GM21360 (cell line): Measurements from ENCODE around the gene KIAA1328.
"Not testable (repeated sequence)": the region's sequence is repeated elsewhere in the genome, so short reads cannot be mapped to it uniquely, and the experiment has no call there.

Experiments used
- ATAC-seq: cut with Tn5 transposase; IDR thresholded peaks from one replicate; pipeline ENCODE4 v1.9.1; 2021; ENCODE audit warnings: mild to moderate bottlenecking, moderate library complexity; ENCODE audit not compliant: unreplicated experiment

Gene KIAA1328

DNA sequence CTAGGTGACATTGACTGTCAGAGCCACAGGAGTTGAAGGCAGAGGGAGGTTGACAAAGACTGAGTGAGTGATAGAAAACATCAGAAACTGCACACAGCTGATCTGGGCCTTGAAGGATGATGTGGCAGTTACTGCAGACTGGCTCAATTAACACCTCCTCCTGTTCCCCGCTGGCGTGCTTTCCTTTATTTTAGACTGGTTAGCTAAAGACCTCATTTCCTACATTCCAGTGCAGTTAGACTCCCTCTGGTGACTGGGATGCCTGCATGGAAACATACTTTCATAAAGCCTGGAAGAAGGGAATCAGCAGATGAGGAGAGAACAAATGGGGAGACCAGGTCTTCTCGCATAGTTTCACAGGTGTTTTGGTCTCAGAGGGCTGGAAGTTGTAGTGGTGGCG, 7.2 kb upstream of the KIAA1328 start:
- ATAC-seq = no peak

DNA sequence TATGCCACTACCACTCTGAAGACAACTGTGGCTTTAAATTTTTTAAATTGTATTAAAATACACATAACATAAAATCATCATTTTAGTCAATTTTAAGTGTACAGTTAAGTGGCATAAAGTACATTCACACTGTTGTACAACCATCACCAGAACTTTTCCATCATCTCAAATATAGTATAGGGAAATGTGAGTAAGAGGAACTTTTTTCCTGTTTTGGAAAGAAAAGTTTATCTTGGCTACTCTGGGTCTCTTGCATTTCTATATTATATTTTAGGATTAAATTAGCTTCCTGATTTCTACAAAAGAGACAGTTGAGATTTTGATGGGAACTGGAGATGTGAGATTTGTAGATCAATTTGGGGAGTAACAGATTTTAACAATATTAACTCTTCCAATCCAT, 3.4 kb upstream of the KIAA1328 start:
- no peak for ATAC-seq

DNA sequence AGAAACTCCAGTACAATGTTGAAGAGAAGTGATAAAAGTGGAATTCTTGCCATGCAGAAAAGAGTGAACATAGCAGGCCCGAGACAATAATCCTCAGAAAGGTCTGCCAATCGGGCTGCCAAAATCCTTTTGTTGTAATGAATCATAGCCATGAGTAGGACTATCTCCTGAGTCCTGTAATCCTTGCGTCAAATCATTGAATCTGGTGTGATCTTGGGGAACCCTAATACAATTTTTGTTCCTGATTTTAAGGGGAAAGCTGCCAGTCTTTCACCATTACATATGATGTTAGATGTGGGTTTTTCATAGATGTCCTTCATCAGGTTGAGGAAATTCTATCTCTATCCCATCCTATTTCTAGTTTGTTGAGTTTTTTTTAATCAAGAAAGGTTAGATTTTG, 2.4 kb upstream of the KIAA1328 start:
- ATAC-seq = no peak

GRCh38 chr18:36828157-36828629, 734 bp upstream of the KIAA1328 start:
- no peak for ATAC-seq

DNA sequence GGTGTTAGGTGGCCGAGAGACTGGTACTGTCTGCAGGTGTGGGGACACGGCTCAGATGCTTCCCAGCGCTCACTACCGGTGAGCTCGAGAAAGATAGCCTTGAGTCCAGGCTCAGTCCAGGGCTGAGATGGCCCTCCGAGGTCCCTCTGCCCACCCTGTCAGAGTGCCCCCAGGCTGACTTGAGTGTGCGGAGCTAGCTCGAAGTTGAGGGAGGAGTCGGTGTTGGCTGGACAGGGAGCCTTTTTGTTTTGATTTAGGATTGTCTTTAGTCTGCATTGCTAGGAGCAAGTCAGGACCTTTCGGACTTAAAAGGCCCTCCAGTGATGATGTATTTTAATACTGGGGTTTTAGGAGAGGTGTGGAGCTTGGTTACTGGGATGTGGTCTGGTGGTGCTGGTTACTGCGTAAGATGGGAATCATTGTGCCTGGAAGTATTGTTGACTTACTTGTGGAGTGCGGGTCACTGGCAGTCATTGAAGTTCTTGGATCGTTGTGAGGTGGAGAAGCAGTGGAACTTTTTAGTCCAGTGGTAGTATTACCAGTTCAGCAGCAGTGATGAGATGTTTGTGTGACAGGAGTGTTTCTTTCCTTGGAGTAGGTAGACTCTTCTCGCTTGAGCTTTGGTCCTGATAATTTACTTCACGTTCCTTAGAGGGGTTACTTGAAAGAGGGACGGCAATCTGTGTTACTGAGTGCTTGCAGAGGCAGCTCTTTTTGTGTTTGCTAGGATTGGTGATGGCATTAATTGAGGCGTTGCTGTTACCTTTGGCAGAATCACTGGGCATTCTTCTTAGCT, 633 bp downstream of the KIAA1328 start:
- ATAC-seq = no peak

DNA sequence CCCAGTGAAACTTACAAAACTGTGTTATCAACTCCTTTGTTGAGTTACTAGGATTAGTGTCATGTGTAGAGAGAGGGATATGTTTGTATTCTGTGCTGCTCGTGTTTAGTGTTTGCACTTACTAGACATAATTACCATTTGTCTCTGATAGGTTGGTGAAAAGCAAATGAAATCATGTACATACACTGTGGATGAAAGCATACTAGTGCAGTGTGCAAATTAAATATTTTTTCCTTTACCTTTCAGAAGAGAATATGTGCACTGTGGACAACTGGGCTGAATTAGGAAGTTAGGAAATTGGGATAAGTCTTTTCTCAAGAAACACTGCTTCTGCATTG, 1.2 kb downstream of the KIAA1328 start:
- ATAC-seq = no peak

DNA sequence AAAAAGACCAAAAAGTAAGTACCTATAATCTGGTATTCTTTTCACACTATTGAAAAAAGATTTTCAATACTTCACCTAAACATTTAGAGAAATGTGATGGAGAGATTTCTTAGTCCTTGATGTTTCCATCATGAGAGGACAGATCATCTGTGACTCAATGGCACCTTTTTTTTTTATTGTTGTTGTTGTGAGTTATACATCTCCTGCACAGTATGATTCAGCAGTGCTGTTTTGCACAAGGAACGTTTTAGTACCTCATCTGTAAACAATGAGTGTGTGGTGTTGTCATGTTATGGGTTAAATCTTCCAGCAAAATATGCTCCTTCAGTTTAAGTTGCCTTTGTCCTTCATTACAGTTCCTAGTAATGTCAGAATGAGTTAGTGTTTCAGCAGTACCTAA, 2.2 kb downstream of the KIAA1328 start:
- no peak for ATAC-seq

DNA sequence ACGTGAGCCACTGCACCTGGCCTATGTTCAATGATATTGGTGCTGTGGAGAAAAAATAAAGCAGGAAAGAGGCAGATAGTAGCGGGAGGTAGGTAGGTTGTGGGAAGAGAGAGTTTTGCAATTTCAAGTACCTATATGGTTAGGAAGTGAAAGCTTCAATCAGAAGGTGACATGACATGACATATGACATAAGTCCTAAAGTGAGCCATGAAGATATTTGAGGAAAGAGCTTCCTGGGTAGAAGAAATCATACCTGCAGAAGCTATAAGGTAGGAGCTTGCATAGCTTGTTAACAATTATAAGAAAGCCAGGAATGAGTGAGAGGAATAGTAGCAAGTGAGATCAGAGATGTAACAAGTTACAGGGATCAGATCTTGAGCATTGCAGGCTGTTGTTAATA, 4.2 kb downstream of the KIAA1328 start:
- ATAC-seq = no peak

DNA sequence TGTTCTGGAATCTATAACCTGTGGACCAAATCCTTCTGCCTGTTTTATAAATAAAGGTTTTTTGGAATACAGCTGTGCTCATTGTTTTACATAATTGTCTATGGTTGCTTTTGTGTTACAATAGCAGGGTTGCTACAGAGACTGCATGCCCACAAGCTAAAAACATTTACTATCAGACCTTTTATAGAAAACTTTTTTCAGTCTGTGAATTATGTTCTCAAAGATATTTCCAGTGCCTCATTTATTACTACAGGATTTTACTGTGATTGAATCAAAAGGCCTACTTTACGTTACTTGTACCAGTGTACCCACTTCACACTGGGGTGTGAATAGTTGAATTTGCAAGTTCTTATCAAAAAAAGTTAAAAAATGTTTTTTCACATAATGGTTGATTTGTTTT, 7.0 kb downstream of the KIAA1328 start:
- no peak for ATAC-seq

DNA sequence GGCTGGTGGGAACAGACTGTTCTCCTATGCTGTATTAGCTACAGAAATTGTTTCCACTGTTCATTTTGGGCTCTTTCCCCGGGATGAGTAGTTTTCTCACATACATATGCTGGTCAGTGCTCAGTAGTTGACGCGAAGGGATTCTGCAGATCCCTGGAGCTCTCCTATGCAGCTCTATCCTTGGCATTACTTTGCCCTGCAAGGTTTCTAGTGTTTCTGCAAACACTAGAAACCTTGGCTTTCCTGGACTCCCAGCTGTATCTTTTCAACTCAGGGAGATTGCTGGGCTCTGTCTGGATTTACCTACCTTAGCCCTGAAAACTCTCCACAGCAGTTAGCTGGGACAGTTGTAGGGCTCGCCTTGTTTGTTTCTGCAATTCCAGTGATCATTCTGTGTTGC, 10.9 kb downstream of the KIAA1328 start:
- no peak for ATAC-seq

GRCh38 chr18:36843199-36843598, 14.3 kb downstream of the KIAA1328 start:
- no peak for ATAC-seq

GRCh38 chr18:36843784-36844183, 14.9 kb downstream of the KIAA1328 start:
- no peak for ATAC-seq

- no peak for ATAC-seq
Observed at GRCh38 chr18:36848609-36849008, 19.7 kb downstream of the KIAA1328 start.

DNA sequence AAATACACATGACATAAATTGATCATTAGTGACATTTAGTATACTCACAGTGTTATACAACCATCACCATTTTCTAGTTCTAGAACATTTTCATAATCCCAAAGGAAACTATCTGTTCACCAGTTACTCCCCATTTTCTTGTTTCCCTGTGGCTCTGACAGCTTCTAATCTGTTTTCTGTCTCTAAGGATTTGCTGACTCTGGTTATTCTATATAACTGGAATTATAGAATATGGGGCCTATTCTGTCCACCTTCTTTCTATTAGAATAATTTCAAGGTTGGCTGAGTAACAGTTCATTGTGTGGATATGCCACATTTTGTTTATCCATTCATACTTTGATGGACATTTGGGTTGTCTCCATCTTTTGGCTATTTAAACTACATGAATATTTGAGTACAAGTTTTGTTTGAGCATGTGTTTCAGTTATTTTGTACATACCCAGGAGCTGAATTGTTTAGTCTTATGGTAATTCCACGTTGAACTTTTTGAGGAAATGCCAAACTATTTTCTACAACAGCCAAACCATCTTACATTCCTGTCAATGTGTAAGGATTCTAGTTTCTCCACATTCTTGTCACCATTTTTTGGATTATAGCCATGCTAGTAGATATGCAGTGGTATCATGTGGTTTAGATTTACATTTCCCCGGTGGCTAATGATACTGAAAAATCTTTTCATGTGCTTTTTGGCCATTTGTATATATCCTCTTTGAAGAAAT, 20.5 kb downstream of the KIAA1328 start:
- ATAC-seq = no peak

DNA sequence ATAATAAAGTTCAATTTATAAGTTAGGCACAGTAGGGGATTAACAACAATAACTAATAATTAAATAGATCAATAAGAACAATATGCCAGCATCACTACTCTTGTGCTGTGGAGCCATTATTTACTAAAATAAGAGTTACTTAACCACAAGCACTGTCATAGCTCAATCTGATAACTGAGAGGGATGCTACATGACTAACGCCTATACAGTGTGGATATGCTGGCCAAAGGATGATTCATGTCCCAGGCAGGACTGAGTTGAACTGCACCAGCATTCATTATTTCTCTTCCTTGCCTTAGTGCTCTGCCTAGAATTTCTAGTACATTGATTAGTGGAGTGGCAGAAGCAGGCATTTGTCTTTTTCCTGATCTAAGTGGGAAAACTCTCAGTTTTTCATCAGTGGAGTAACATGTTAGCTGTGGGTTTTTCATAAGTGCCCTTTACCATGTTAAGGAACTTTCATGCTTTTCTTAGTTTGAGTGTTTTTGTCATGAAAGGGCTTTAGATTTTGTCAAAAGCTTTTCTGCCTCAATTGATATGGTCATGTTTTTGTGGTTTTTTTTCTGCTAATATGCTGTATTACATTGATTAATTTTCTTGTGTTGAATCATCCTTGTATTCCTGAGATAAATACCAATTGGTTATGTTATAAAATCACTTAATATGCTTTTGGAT, 21.7 kb downstream of the KIAA1328 start:
- ATAC-seq = no peak

DNA sequence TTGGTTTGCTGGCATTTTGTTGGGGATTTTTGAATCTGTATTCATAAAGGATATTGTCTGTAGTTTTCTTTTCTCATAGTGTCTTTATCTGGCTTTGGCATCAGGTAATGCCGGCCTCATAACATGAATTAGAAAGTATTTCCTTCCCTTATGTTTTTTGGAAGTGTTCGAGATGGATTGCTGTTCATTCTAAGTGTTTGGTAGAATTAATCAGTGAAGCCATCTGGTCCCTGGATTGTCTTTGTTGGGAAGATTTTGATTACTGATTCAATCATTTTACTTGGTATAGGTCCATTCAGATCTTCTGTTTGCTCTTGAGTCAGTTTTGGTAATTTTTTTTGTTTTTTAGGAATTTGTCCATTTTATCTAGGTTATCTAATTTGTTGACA, 22.3 kb downstream of the KIAA1328 start:
- ATAC-seq = no peak

DNA sequence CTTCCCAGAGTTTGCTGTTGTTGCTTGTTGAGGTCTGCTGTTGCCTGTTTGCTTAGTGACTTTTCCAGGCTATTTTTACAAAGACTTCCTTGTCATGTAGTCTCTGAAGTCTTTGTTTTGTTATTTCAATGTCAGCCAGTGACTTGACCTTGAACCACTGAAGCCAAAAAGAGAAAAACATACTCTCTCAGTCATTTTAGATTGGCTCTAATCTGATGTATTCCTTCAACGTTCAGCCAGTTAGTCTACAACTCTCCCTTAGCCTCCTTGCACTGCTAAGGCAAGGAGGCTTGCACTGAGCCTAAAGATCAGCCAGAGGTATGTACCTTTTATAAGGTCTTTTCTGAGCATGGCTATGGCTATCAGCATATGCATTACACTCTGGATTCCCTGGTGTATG, 27.9 kb downstream of the KIAA1328 start:
- ATAC-seq = no peak

GRCh38 chr18:36862182-36862581, 33.3 kb downstream of the KIAA1328 start:
- ATAC-seq = no peak

- ATAC-seq = no peak
Observed at GRCh38 chr18:36867056-36867455, 38.1 kb downstream of the KIAA1328 start.

DNA sequence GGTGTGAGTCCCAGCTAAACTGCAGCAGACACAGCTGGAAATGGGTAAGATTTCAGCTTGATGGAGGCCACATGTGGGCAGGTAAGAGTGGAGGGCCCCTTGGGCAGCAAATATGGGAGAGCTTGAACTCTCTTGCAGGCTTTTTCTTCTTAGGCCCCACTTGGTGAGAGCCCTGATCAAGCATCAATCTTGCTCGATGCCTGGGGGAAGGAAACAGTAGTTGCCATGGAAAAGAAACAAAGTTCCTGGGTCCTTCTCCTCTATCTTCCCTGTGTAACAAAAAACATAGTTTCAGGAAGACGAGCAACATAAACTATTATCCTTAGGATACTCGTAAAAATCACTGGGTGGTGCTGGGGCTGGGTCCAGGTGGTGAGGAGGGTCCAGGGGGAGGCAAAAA, 42.9 kb downstream of the KIAA1328 start:
- no peak for ATAC-seq

DNA sequence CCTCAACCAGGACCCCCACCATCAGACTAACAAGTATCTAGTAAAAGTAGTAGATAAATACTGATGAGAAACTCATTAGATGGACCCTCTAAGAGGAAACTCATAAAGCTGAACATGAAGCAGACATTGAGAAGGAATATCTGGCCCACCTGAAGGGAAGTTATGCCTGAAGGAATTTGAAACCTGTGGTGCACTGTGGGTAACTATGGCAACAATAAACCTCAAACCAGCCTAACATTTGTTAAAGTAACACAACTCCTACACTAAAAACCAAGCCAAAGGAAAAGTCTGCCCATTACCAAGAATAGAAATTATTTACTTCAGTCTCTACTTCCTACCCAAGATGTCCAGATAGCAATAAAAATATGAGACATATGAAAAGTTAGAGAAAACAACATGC, 43.4 kb downstream of the KIAA1328 start:
- ATAC-seq = no peak

GRCh38 chr18:36873826-36874225, 44.9 kb downstream of the KIAA1328 start:
- ATAC-seq = not testable (repeated sequence)
